ENCODE results near the gene TTLL9.

DNA sequence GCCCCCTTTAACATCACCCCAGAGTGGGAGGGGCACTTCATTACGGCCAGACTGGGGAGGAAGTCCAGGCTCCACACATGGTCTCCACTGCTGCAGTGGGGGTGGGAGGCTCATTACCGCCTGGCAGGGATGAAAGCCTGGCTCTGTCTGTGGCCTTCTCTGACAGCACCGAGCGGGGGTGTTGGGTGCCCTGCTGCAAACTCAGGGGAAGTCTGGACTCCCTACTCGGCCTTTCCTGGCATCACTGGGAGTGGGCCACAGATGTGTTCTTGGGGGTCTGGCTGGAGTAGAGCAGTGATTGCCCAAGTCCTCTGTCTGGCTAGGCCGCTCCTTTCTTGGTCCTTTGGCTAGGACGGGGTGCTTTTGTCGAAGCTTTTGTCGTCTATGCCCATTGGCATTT, 27.1 kb downstream of the TTLL9 start:
- TF ChIP-seq, protein P1, sequence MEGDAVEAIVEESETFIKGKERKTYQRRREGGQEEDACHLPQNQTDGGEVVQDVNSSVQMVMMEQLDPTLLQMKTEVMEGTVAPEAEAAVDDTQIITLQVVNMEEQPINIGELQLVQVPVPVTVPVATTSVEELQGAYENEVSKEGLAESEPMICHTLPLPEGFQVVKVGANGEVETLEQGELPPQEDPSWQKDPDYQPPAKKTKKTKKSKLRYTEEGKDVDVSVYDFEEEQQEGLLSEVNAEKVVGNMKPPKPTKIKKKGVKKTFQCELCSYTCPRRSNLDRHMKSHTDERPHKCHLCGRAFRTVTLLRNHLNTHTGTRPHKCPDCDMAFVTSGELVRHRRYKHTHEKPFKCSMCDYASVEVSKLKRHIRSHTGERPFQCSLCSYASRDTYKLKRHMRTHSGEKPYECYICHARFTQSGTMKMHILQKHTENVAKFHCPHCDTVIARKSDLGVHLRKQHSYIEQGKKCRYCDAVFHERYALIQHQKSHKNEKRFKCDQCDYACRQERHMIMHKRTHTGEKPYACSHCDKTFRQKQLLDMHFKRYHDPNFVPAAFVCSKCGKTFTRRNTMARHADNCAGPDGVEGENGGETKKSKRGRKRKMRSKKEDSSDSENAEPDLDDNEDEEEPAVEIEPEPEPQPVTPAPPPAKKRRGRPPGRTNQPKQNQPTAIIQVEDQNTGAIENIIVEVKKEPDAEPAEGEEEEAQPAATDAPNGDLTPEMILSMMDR (IDR thresholded peaks at IDR 0.05) = no peak
- no peak for TF ChIP-seq POLR2A (IDR thresholded peaks at IDR 0.05)

All from thyroid gland (tissue), 4 donors.